Suppressor macrophage treated with lipopolysaccharide for 4 hours (primary cell): Measurements from ENCODE around the gene LGMN.

Experiments
- DNase-seq: peaks from one replicate; pipeline ENCODE4 v3.0.0-alpha.2; 2020

LGMN gene

DNA sequence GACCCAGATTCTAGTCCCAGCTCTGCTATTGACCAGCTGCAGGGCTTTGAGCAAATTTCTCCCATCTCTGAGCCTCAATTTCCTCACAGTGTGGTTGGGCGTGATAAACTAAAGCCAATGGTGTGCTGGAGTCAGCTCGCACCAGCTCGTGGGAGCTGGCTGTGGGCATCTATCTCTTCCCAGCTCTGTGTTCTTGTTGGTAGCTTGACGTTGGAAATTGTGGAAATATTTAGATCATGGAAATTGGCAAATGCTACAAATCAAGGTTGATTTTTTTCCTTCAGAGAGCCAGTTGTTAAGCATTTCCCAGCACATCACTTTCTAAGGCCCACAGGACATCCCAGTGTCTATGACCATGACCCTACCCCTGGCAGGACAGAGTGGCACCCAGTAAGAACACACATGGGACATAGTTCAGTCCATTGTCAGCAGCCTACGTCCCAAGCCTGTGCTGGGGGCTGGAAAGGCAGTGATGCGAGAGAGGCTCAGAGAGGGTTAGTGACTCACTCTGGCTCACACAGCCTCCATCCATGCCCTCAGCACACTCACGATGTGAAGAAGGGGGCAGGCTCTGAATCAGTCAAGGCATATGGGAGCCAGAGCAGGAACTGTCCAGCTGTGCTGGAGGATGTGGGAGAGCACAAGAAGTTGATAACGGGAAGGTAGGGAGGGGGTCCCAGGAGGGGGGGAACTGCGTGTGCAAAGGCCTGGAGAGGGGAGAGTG lies 77.6 kb downstream of the LGMN start:
- peak; percentile 45 for DNase-seq

DNA sequence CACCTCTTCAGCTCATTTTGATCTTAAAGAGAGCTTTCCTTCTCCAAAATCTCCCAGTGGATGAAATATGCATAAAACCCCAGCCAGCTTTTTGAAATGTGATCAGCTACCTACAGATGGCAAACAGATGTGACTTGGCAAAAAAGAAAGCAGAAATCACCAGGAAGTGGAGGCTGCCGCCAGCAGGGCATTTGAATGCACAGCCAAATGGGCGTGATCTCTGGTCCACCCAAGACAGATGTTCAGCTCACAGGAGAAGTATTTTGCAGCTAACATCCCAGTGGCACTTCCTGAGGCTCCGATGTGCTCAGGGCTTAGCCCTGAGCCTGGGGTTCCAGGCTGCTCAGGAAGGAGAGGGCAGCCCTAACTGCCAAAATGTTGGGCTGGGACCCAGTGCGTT lies 78.3 kb downstream of the LGMN start:
- peak; percentile 54 for DNase-seq

DNA sequence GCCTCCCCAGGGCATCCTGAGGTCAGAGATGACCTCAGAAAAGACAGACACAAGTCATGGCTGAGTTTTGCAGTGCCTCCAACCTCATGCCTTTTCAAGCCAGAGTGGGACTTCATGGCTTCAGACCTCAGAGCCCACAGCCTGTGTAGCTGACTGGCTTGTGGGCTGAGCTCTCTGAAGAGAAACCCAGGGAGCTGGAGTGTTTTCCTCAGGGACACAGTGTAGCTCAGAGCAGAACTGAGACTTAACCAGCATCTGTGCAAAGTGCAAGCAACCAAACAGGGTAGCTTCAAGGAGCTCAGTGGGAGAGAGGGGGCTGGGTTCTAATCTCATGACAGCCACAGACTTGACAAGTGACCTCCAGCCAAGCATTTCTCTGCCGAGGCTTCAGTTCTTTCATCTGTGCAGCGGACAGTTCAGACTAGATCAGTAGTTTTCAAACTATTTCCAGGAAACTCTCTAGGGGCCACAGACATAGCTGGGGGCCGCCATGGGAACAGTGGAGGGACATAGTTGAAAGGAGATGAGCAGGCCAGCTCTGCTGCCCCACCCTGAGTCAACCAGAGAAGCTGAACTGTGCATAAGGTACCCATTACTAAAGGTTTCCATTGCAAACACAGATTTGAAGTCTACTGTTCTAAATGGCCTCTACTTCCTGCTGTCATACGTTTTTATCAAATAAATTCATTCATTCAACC lies 80.0 kb downstream of the LGMN start:
- no peak for DNase-seq

DNA sequence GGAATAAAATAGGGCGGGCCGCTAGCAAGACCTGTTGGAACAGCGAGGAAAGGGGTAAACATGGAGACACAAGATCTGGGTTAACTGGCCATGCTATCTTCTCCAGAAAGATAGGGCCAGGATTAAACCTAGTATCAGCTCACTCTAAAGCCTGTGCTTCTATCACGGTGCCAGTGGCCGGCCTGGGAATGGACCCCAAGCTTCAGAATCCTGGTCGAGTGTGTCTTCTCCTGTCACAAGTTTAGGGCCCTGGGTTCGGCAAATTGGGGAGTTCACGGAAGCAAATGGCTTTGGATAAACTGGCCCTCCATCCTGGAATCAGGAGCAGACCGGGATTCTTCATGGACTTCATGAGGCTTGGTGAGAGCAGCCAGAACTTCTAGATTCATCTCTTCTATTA lies 82.2 kb downstream of the LGMN start:
- DNase-seq = no peak

DNA sequence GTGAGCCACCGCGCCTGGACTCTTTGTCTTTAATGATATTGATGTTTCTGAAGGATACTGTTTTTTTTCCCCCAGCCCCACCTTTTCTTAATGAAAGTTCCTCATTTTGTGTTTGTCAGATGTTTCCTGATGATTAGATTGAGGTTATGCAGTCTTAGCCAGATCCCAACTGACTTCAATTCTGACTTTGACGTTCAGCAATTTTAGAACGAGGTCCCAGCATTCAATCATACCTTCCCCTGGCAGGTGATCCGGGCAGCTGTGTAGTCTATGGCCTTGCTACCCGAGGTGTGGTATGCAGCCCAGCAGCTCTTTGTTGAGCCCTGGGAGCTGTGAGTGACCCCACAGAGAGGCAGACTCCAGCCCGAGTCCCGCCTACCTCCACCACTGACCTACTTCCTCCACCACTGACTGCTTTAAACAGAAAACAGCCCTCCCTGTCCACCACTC lies 82.7 kb downstream of the LGMN start:
- DNase-seq = peak; percentile 47

DNA sequence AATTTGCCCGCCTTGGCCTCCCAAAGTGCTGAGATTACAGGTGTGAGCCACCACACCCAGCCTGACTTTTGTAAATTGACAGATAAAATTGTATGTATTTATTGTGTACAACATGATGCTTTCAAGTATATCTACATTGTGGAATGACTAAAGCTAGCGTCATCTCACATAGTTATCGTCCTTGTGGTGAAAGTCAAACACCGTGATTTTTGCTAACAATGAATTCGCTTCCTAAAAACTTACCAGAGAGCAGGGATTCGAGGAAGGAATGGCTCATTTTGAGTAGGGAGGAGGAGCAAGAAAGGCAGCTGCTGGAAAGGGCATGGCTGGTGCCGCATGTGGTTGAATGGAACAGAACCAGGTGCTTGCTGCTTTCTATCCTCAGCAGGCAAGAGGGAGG lies 85.4 kb downstream of the LGMN start:
- no peak for DNase-seq

DNA sequence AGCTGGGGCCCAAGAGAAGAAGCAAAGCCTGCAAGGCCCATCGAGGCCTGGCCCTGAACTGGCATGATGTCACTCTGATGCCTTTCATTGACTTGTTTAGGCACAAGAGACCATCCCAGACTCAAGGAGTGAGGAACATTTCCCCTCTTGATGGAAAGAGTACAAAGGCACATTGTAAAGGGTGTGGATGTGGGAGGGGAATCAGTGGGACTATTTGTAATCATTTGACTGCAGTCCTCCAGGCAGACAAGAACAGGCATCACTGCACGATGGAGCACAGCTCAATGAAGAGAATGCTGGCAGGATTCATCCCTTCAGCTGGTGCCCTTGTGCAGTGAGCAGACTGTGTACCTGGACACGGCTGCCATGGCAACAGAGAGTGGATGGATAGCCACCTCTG lies 87.9 kb downstream of the LGMN start:
- DNase-seq = no peak

DNA sequence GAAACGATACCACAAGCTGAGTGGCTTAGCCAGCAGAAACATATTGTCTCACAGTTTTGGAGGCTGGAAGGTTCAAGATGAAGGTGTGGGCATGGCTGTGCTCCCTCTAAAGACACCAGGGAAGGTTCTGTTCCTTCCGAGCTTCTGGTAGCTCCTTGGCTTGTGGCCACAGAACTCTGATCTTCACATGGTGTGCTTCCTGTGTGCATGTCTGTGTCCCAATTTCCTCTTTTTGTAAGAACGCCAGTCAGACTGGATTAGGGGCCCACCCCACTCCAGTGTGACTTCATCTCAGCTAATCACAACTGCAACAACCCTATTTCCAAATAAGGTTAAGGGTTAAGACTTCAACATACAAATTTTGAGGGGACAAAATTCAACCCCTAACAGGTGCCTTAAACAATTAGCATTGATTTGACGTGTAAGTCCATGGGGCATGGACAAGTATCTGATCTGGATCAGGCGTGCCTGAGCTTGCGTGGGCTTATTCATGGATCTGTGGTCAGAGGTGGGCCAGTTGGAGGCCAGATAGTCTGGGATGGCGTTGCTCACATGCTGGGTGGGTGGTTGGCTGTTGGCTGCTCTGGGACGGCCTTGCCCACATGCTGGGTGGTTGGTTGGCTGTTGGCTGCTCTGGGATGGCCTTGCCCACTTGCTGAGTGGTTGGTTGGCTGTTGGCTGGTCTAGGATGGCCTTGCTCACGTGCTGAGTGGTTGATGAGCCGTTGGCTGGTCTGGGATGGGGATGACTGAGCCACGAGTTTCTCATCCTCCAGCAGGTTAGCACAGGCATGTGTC lies 88.5 kb downstream of the LGMN start:
- DNase-seq = peak; percentile 93

DNA sequence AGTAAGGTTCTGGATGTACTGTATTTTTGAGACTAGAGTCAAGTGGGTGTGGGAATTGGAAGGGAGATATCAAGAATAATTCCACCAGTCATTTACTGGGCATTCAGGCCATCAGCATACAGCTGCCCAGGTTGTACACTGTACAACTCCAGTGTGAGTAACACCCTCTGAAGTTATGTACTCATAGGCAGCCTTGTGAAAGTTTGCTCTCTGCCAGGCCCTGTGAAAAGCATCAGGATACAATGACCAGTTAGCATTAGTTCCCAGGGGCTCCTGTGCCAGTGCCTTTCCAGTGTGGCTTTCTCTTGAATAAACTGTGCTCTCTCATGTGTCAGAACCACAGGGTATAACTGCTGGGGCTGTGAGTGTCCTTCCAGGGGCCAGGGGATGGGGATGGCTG lies 89.7 kb downstream of the LGMN start:
- peak; percentile 51 for DNase-seq

DNA sequence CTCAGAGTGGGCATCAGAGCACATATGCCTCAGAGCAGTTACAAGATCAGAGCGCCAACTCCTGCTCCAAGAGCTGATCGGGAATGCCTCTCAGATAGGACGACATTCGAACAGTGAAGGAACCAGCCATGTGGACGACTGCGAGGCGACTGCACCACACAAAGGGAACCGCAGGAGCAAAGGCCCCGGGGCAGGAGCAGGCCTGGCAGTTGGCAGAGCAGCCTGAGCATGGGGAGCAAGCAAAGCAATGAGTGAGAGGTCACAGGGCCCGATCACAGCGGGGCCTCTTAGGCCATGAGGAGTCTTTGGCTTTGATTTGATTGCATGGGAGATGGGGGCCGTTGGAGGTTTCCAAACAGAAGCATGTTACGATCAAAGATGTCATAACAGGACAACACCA lies 90.3 kb downstream of the LGMN start:
- DNase-seq = no peak

DNA sequence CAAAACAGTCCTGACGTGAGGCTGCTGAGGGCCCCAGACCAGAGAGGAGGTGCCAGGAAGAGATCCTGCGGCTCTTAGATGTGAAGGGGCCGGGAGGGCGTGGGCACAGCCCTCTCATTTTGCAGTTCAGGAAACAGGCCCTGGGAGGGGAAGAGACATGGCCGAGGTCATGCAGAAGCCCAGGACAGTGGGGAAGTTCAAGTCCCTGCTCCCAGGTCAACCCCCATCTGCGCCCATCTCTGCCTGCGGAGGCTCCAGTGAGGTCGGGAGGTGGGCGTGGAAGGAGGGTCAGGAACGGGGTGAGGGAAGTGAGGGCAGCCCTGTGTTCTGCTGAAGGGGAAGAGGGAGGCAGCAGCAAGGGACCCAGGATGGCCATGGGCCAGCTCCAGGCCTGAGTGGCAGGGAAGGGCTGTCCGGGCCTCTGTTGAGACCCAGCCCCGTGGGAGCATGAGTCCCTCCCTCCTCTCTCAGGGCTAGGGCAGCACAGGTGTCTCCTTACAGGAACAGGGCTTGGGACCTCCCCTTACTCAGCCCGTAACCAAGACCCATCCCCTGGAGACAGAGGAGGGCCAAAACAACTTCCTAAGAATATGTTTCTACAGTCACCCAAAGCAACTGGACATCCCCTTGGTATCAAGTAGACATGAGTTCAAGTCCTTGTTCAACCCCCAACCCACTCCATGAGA lies 90.8 kb downstream of the LGMN start:
- DNase-seq = peak; percentile 80

DNA sequence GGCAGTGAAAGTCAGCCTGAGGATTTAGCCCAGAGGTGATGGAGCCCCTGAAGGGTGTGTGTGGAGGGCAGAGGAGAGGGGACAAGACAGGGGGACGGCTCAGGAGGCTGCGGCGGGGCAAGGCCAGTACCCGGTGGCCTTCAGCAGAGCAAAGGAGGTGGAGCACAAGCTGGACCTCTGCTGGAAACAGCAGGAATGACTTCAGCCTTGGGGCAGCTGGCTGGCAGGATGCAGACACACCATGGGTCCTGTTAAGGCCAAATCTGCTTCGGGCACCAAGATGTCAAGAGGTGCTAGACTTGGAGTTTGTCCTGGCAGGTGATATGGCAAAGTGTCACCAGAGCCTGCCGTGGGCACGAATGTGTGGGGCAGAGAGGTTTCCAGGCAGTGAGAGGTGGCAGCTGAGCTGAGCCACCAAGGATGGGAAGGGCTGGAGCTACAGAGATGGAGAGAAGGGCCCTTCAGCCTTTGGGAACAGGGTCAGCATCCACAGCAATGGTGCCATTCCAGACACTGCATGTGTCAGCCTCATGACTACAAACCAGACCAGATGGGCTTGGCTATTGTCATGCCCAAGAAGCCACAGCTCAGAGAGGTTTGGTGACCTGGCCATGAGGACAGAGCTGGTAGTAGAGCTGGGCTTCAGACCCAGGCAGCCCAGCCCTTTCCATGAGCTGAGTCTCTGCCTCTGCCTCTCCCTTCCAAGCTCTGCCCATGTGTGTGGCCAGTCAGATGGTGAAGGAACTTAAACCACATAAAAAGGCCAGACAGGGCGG lies 91.9 kb downstream of the LGMN start:
- DNase-seq = peak; percentile 51

DNA sequence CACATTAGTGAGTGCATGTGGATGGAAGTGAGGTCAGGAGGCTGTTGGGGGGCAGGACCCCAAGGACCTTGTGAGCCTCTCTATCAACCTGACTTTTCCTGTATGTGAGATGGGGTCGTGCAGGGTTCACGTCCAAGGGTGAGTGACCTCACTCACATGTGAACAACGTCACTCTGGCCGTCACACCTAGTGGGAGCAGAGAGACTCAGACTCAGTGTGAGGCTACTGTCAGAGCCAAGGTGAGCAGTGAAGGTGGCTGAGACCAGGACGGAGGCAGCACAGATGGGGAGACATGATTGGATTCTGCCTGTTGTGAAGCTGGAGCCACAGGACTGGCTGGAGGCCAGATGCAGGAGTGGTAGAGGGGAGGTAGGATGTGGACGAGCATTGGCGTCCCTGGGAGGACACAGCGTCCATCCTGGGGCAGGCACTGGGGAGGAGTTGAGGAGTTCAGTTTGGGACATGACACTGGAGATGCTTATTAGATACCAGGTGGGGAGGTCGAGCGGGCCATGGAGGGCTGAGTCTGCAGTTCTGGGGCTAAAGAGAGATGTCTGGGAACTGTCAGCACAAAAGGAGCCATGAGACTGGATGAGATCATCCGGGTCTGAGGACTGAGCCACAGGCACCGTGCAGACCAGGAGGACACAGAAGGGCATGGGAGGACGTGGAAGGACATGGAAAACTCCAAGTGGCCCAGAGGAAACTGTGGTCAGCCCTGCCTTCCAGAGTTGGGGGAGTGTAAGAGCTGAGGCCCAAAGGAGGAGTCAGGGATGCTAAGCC lies 92.8 kb downstream of the LGMN start:
- peak; percentile 76 for DNase-seq

DNA sequence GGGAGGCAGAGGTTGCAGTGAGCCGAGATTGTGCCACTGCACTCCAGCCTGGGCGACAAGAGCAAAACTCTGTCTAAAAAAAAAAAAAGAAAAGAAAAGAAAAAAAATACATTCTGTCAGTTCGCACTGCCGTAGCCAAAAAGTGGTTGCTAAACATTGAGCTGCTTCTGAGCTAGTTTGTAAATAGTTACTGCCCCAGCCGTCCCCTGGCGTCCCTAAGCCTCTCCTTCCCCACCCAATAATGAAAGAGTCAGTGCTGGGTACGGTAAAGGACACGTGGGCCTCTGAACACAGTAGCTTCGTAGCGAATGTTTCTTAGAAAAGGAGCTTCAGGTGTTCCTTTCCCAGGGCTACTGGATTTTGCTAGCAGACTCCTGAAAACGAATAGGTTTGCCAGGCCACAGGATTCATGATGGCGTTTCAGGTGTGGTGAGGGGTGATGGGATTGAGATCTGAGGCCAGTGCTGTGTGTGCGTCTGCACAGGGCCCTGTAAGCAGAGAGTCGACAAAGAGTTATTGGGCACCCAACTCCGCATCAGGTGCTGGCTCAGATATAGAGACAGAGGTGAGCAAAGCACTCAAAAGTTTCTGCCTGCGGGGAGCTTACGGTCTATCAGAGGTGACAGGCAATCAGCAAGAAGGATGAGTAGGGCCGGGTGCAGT lies 94.1 kb downstream of the LGMN start:
- DNase-seq = peak; percentile 46
